Brain microvascular endothelial cell (primary cell): ENCODE data around the gene RBBP8.

Experiments
- DNase-seq: peaks from one replicate; pipeline ENCODE4 v3.0.0-alpha.2; 2020
- H3K27ac ChIP-seq: fragments of 250-450 bp; sonication (Bioruptor Pico); 2 replicates; pipeline ENCODE4 v1.5.1; 2020; ENCODE audit warnings: mild to moderate bottlenecking, moderate library complexity
- H3K27me3 ChIP-seq: fragments of 250-450 bp; sonication (Bioruptor Pico); replicated peaks from 2 replicates; pipeline ENCODE4 v1.5.1; 2020; ENCODE audit warnings: mild to moderate bottlenecking
- H3K36me3 ChIP-seq: fragments of 250-450 bp; sonication (Bioruptor Pico); replicated peaks from 2 replicates; pipeline ENCODE4 v1.5.1; 2020; ENCODE audit warnings: mild to moderate bottlenecking
- H3K4me3 ChIP-seq: 2 replicates; pipeline ENCODE4 v1.5.1; 2011; ENCODE audit warnings: low read depth, mild to moderate bottlenecking, control low read depth, low read length, moderate library complexity
- in situ Hi-C: cut with HindIII; loops from 2 replicates; pipeline ENCODE4 v1.10.0; 2017; ENCODE audit warnings: low sequenced_read_pairs, low pct_ligation_motif_present
- TF ChIP-seq, protein P1 (sequence below): IDR thresholded peaks from 2 replicates; pipeline ENCODE4 v1.5.1; 2011; ENCODE audit warnings: low read depth, mild to moderate bottlenecking, moderate library complexity, low read length, control low read depth, inconsistent platforms; ENCODE audit errors: missing control alignments

RBBP8 gene

DNA sequence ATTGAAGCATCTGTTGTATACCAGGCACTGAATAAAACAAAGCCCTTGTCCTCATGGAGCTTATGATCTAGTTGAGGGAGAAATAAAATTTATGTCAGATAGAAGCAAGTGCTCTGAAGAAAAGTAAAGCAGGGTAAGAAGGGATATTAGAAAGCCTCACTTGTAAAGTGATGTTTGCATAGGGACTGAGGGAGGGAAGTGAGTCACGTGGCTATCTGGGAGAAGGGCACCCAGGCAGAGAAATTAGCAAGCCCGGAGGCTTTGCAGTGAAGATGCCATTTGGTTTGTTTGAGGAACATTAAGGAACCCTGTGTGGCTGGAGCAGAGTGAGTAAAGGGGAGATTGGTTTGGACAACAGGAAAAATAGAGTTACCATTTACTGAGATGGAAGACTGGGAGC is 52.1 kb downstream of the RBBP8 start:
- no peak overlapping the region for H3K27ac ChIP-seq
- peaks cover 7% of the 10 kb centered on the region for H3K36me3 ChIP-seq
- H3K4me3 ChIP-seq = no peak overlapping the region
- in situ Hi-C loops = no loop called here
- DNase-seq = no peak
- no peaks in the 10 kb centered on the region for H3K27me3 ChIP-seq
- TF ChIP-seq, protein P1, sequence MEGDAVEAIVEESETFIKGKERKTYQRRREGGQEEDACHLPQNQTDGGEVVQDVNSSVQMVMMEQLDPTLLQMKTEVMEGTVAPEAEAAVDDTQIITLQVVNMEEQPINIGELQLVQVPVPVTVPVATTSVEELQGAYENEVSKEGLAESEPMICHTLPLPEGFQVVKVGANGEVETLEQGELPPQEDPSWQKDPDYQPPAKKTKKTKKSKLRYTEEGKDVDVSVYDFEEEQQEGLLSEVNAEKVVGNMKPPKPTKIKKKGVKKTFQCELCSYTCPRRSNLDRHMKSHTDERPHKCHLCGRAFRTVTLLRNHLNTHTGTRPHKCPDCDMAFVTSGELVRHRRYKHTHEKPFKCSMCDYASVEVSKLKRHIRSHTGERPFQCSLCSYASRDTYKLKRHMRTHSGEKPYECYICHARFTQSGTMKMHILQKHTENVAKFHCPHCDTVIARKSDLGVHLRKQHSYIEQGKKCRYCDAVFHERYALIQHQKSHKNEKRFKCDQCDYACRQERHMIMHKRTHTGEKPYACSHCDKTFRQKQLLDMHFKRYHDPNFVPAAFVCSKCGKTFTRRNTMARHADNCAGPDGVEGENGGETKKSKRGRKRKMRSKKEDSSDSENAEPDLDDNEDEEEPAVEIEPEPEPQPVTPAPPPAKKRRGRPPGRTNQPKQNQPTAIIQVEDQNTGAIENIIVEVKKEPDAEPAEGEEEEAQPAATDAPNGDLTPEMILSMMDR = no peak

DNA sequence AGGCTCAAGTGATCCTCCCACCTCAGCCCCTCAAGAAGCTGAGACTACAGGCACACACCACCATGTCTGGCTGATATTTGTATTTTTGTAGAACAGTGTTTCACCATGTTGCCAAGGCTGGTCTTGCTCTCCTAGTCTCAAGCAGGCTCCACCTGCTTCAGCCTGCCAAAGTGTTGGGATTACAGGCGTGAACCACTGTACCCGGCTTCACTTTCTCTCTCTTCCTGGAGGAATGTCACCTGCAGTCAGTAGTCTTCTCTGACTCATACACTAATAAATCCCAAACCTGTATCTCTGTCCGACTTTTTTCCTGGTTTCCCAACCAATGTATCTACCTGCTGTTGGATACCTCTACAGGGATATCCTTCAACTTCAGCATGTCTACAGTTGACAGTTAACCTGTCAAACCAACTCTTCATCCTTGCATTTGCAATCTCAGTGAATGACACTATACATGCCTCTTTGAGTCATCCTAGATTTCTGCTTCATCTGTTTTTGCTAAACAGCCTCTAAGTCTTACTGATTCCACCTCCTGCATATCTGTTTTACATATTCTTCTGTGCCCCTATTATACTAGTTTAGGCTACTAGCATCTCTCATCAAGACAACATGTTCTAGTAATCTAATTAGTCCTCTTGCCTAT is 54.5 kb downstream of the RBBP8 start:
- Histone ChIP-seq H3K36me3 (peaks cover 7% of the 10 kb centered on the region), H3K27me3 (no peaks in the 10 kb centered on the region), H3K27ac (no peak overlapping the region), H3K4me3 (no peak overlapping the region)
- in situ Hi-C loops = no loop called here
- TF ChIP-seq, protein P1 = no peak
- DNase-seq = no peak

DNA sequence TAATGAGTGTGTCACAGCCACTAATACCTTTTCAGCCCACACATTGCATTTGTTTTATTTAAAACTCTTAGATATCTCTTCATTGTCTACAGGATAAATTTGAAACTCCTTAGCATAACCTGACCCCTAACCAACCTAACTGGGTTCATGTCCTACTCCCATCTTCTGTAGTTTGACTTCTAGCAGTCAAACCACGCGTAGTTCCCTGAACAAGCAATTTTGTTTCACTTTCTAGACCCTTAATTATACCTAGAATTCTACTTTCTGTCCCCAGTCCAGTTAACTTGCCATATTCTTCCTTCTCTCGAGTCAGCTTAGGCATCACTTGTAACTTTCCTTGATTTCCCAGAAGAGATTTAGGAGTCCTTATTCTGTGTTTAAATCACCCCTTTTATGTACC is 55.1 kb downstream of the RBBP8 start:
- no peak for DNase-seq
- no peak overlapping the region for H3K27ac ChIP-seq
- H3K27me3 ChIP-seq = no peaks in the 10 kb centered on the region
- no peak overlapping the region for H3K4me3 ChIP-seq
- in situ Hi-C loops = no loop called here
- TF ChIP-seq, protein P1 = no peak
- H3K36me3 ChIP-seq = peaks cover 9% of the 10 kb centered on the region

GRCh38 chr18:22998344-22998743 is 65.2 kb downstream of the RBBP8 start:
- TF ChIP-seq, protein P1 = no peak
- Histone ChIP-seq H3K27ac (no peak overlapping the region), H3K4me3 (no peak overlapping the region), H3K27me3 (no peaks in the 10 kb centered on the region), H3K36me3 (no peaks in the 10 kb centered on the region)
- in situ Hi-C loops = no loop called here
- DNase-seq = no peak

DNA sequence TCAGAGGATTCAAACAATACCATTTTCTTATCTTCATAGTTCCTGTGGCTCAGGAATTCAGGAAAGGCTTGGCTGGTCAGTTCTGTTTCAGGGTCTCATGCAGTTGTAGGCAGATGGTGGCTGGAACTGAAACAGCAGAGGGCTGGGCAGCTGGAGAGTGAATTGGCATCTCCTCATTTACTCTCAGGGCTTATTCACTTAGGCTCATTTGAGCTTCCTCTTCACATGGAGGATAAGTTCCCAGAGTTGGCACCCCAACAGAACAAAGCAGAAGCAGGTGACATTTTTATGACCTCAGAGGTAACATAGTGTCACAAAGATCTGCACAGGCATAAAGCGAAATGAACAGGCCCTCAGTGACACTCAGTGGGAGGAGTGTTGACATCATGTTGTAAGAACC is 66.1 kb downstream of the RBBP8 start:
- no peaks in the 10 kb centered on the region for H3K27me3 ChIP-seq
- TF ChIP-seq, protein P1 = peak; percentile 14
- in situ Hi-C loops = no loop called here
- no peak overlapping the region for H3K27ac ChIP-seq
- no peak overlapping the region for H3K4me3 ChIP-seq
- DNase-seq = peak; percentile 64
- no peaks in the 10 kb centered on the region for H3K36me3 ChIP-seq

DNA sequence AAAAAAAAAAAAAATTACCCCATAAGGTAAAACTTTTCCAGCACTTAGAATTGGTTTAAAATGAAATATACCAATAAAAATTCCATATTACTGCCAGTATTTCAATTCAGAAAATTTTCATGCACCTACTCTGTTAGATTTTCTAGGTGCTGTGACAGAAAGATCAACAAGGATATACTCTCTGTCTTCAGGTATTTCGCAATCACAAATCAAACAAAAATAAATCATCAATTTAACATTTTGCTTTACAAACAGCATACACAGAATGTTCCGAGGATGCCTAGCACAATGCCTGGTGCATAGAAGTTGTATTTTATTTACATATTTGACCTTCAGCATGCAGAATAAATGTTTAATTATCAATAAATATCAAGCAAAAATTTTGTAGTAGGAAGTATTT is 66.5 kb downstream of the RBBP8 start:
- no peak overlapping the region for H3K27ac ChIP-seq
- no peaks in the 10 kb centered on the region for H3K27me3 ChIP-seq
- no peaks in the 10 kb centered on the region for H3K36me3 ChIP-seq
- no peak overlapping the region for H3K4me3 ChIP-seq
- TF ChIP-seq, protein P1 = no peak
- no peak for DNase-seq
- in situ Hi-C loops = no loop called here
